HCT116 (cell line): Measurements from ENCODE around the gene TOP1. TPM values are rescaled to one million over a fixed set of nuclear protein-coding genes. Genes with fewer than 3 reads are reported as not detected.
A peak's percentile ranks its signal among the peaks of the same experiment; 100 is the strongest.

ENCODE experiments used
- ATAC-seq: fragments of 200-7000 bp; cut with Tn5 transposase; 2 replicates; pipeline ENCODE4 v1.9.1; 2020; ENCODE audit warnings: mild to moderate bottlenecking, moderate library complexity
- BruUV-seq: library from RNA; stranded (reverse); fragments of 400-500 nt; replicated peaks from 2 replicates; lab custom pipeline; 2021; lab: Mats Ljungman, UMichigan
- CTCF ChIA-PET: fragments of 300-600 bp; sonication (Branson Sonifier 250); formaldehyde crosslinking; loops from one replicate; lab custom pipeline; 2021; ENCODE audit warnings: antibody characterized with exemption; lab: Charles Lee
- POLR2A ChIA-PET: fragments of 300-600, 350-600 bp; sonication (Branson Sonifier 250); formaldehyde crosslinking; loops from one replicate; lab custom pipeline; 2021; ENCODE audit warnings: antibody characterized with exemption; lab: Charles Lee
- RAD21 ChIA-PET, 2 experiments: fragments of 300-600 bp; sonication (Branson Sonifier 250); formaldehyde crosslinking; loops; one replicate each; lab custom pipeline; 2023; ENCODE audit warnings: low total read pairs in 2 of 2; ENCODE audit not compliant: uncharacterized antibody in 2 of 2, unreplicated experiment in 2 of 2, low non-redundant PET in 1 of 2; lab: Charles Lee
- DNase-seq: peaks from one replicate; pipeline ENCODE4 v3.0.0-alpha.2; 2010; ENCODE audit warnings: low read depth, low spot score
- H2AFZ ChIP-seq: fragments of 200-600 bp; shearing (Covaris generic), sonication (generic); 2 replicates; pipeline ENCODE4 v1.6.1; 2017; ENCODE audit warnings: low read depth, mixed run types, mixed read lengths, antibody characterized with exemption, low read length; ENCODE audit not compliant: poor library complexity, severe bottlenecking
- H3K27ac ChIP-seq: 2 replicates; pipeline ENCODE4 v1.5.1; 2012; ENCODE audit warnings: low read depth, low read length
- H3K27me3 ChIP-seq: fragments of 200-600 bp; sonication (generic); 2 replicates; pipeline ENCODE4 v1.6.1; 2016; ENCODE audit warnings: mixed run types, low read length, mixed read lengths; ENCODE audit not compliant: insufficient read depth
- H3K36me3 ChIP-seq, 2 experiments: fragments of 200-500 bp in 1 of 2; fragments of 200-600 bp in 1 of 2; sonication (Bioruptor generic) in 1 of 2; sonication (generic) in 1 of 2; 2 replicates each; pipeline versions ENCODE4 v1.5.1 to v1.6.1; 2014 to 2016; ENCODE audit warnings: low read length in 2 of 2, inconsistent platforms in 1 of 2, mixed read lengths in 1 of 2, mixed run types in 1 of 2; ENCODE audit not compliant: insufficient read depth in 2 of 2, control insufficient read depth in 1 of 2
- H3K4me1 ChIP-seq, 2 experiments: fragments of 200-600 bp in 1 of 2; sonication (generic) in 1 of 2; 2 replicates each; pipeline versions ENCODE4 v1.5.1 to v1.6.1; 2012 to 2017; ENCODE audit warnings: low read length in 2 of 2, inconsistent platforms in 1 of 2, mild to moderate bottlenecking in 1 of 2, mixed read lengths in 1 of 2, mixed run types in 1 of 2, moderate library complexity in 1 of 2; ENCODE audit not compliant: insufficient read depth in 2 of 2, control insufficient read depth in 1 of 2
- H3K4me2 ChIP-seq: fragments of 200-600 bp; sonication (generic); 2 replicates; pipeline ENCODE4 v1.6.1; 2017; ENCODE audit warnings: mixed run types, low read length, mixed read lengths
- H3K4me3 ChIP-seq, 2 experiments: fragments of 200-600 bp in 1 of 2; sonication (generic) in 1 of 2; replicated peaks in 1 of 2; 2 replicates each; pipeline ENCODE4 v1.5.1; 2011 to 2016; ENCODE audit warnings: low read length in 2 of 2, control low read depth in 1 of 2, low read depth in 1 of 2, mild to moderate bottlenecking in 1 of 2, mixed read lengths in 1 of 2, mixed run types in 1 of 2
- H3K79me2 ChIP-seq: fragments of 200-600 bp; sonication (generic); 2 replicates; pipeline ENCODE4 v1.6.1; 2017; ENCODE audit warnings: mild to moderate bottlenecking, mixed run types, low read length, moderate library complexity, mixed read lengths; ENCODE audit not compliant: insufficient read depth
- H3K9ac ChIP-seq: fragments of 200-600 bp; sonication (generic); 2 replicates; pipeline ENCODE4 v1.6.1; 2016; ENCODE audit warnings: low read length, mixed read lengths
- H3K9me2 ChIP-seq: fragments of 200-600 bp; sonication (generic), shearing (Covaris generic); 2 replicates; pipeline ENCODE4 v1.6.1; 2017; ENCODE audit warnings: mixed run types, mild to moderate bottlenecking, moderate library complexity; ENCODE audit not compliant: insufficient read depth
- H3K9me3 ChIP-seq, 2 experiments: fragments of 200-500 bp in 1 of 2; fragments of 200-600 bp in 1 of 2; sonication (Bioruptor generic) in 1 of 2; sonication (generic) in 1 of 2; 2 replicates each; pipeline ENCODE4 v1.6.1; 2014 to 2017; ENCODE audit warnings: low read length in 2 of 2, mixed read lengths in 2 of 2, inconsistent platforms in 1 of 2, low read depth in 1 of 2, mild to moderate bottlenecking in 1 of 2, mixed run types in 1 of 2, moderate library complexity in 1 of 2; ENCODE audit not compliant: control insufficient read depth in 1 of 2, insufficient read depth in 1 of 2
- H4K20me1 ChIP-seq: fragments of 200-600 bp; sonication (generic), shearing (Covaris generic); 2 replicates; pipeline ENCODE4 v1.6.1; 2017; ENCODE audit warnings: mixed run types, mild to moderate bottlenecking, moderate library complexity; ENCODE audit not compliant: insufficient read depth
- CBX3 ChIP-seq: IDR thresholded peaks from 2 replicates; pipeline ENCODE4 v1.6.1; 2012; ENCODE audit warnings: low read depth
- EGR1 ChIP-seq: IDR thresholded peaks from 2 replicates; pipeline ENCODE4 v1.6.1; 2012; ENCODE audit warnings: low read depth
- ELF1 ChIP-seq: IDR thresholded peaks from 2 replicates; pipeline ENCODE4 v1.6.1; 2012; ENCODE audit warnings: low read depth, borderline replicate concordance
- EZH2 ChIP-seq: fragments of 200-600 bp; sonication (generic); IDR thresholded peaks from 2 replicates; pipeline ENCODE4 v1.6.1; 2017; ENCODE audit warnings: antibody characterized with exemption, mixed run types
- EZH2phosphoT487 ChIP-seq: fragments of 200-600 bp; IDR thresholded peaks from 2 replicates; pipeline ENCODE4 v1.6.1; 2018; ENCODE audit warnings: antibody characterized with exemption, borderline replicate concordance
- POLR2AphosphoS5 ChIP-seq: IDR thresholded peaks from 2 replicates; pipeline ENCODE4 v1.6.1; 2011; ENCODE audit warnings: mild to moderate bottlenecking, low read depth, low read length, moderate library complexity
- RAD21 ChIP-seq: IDR thresholded peaks from 2 replicates; pipeline ENCODE4 v1.6.1; 2012; ENCODE audit warnings: low read depth, mild to moderate bottlenecking
- SIN3A ChIP-seq: IDR thresholded peaks from 2 replicates; pipeline ENCODE4 v1.6.1; 2012; ENCODE audit warnings: low read depth
- SP1 ChIP-seq: IDR thresholded peaks from 2 replicates; pipeline ENCODE4 v1.6.1; 2012; ENCODE audit warnings: low read depth
- SRF ChIP-seq: IDR thresholded peaks from 2 replicates; pipeline ENCODE4 v1.6.1; 2012; ENCODE audit warnings: low read depth
- YY1 ChIP-seq: IDR thresholded peaks from 2 replicates; pipeline ENCODE4 v1.6.1; 2011; ENCODE audit warnings: low read length, low read depth, moderate library complexity, mild to moderate bottlenecking; ENCODE audit not compliant: insufficient replicate concordance; ENCODE audit errors: extremely low read depth
- ZFX ChIP-seq: fragments of 450-650 bp; IDR thresholded peaks from 2 replicates; pipeline ENCODE4 v1.6.1; 2017
- ZNF274 ChIP-seq: fragments of 200-500 bp; sonication (Bioruptor generic); IDR thresholded peaks from 2 replicates; pipeline ENCODE4 v1.6.1; 2014; ENCODE audit warnings: mild to moderate bottlenecking, low read depth, low read length, inconsistent platforms
- intact Hi-C: fragments of 100-400 bp; cut with micrococcal nuclease; formaldehyde crosslinking; loops from 2 replicates; pipeline ENCODE4 v1.10.0; 2022
- total RNA-seq: library from RNA; stranded (reverse); gene quantifications from one replicate; pipeline ENCODE4 v1.2.1, GENCODE V29; 2021; ENCODE audit not compliant: unreplicated experiment
- TF ChIP-seq, protein P1 (sequence below), 3 experiments: fragments of 200-600 bp in 1 of 3; sonication (generic) in 1 of 3; IDR thresholded peaks in 2 of 3; conservative IDR thresholded peaks in 1 of 3; 2 replicates each; pipeline ENCODE4 v1.5.1; 2012 to 2017; ENCODE audit warnings: low read depth in 2 of 3, low read length in 2 of 3, antibody characterized with exemption in 1 of 3, borderline replicate concordance in 1 of 3, control low read depth in 1 of 3, mild to moderate bottlenecking in 1 of 3, mixed read lengths in 1 of 3, mixed run types in 1 of 3, moderate library complexity in 1 of 3; ENCODE audit not compliant: insufficient read depth in 1 of 3
- TF ChIP-seq, protein P2 (sequence below): IDR thresholded peaks from 2 replicates; pipeline ENCODE4 v1.6.1; 2012
- TF ChIP-seq, protein P3 (sequence below): IDR thresholded peaks from 2 replicates; pipeline ENCODE4 v1.6.1; 2012
- TF ChIP-seq, protein P4 (sequence below): IDR thresholded peaks from 2 replicates; pipeline ENCODE4 v1.6.1; 2011; ENCODE audit warnings: mild to moderate bottlenecking, low read length, moderate library complexity; ENCODE audit not compliant: insufficient replicate concordance; ENCODE audit errors: extremely low read depth

Gene TOP1
- total RNA-seq, 1 experiment from 2014 or later, result 190 TPM

DNA sequence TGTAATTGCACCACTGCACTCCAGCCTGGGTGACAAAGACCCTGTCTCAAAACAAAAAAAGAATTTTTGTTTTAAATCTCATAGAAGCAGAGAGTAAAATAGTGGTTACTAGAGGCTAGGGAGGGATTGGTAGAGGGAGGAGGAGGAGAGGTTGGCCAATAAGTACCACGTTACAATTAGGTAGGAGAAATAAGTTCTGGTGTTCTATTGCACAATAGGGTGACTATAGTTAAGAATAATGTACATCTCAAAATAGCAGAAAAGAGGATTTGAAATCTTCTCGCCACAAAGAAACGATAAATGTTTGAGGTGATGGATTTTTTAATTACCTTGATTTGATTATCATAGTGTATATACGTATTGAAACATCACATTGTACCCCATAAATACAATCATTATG, 27.1 kb upstream of the TOP1 start:
- H3K9me3 ChIP-seq, result peaks cover 0 to 4% of the 10 kb centered on the region in 2 experiments; a peak in 1 of 4 replicates

DNA sequence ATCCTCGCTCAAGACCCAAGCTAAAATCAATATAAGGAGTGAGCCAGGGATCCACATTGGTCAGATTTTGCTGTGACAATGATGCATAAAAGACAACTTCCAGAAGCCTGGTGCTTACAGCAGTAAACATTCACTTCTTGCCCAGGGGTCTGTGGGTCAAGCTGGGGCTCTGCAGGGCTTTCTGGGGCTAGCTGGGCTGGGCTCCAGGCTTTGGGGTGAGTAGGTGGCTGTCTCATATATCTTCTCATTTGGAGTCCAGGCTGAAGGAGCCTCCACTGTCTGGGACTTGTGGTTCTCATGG, 25.8 kb upstream of the TOP1 start:
- Histone ChIP-seq H3K27me3 (no peaks in the 10 kb centered on the region), H3K4me3 (peak overlapping the region; percentile 25 to 49), H2AFZ (no peak overlapping the region), H3K36me3 (no peaks in the 10 kb centered on the region), H3K9me3 (peaks cover 0 to 10% of the 10 kb centered on the region in 2 experiments; a peak in 1 of 4 replicates), H3K4me2 (peak overlapping the region; percentile 78), H3K79me2 (no peaks in the 10 kb centered on the region), H3K27ac (peak overlapping the region; percentile 100), H3K4me1 (peaks cover 60 to 71% of the 10 kb centered on the region in 2 experiments), H3K9me2 (no peaks in the 10 kb centered on the region), H3K9ac (peak overlapping the region; percentile 72), H4K20me1 (no peaks in the 10 kb centered on the region)
- no peak; the same call in 1 of the 2 replicates for TF ChIP-seq ZFX
- no peak for TF ChIP-seq EGR1
- TF ChIP-seq, protein P1, sequence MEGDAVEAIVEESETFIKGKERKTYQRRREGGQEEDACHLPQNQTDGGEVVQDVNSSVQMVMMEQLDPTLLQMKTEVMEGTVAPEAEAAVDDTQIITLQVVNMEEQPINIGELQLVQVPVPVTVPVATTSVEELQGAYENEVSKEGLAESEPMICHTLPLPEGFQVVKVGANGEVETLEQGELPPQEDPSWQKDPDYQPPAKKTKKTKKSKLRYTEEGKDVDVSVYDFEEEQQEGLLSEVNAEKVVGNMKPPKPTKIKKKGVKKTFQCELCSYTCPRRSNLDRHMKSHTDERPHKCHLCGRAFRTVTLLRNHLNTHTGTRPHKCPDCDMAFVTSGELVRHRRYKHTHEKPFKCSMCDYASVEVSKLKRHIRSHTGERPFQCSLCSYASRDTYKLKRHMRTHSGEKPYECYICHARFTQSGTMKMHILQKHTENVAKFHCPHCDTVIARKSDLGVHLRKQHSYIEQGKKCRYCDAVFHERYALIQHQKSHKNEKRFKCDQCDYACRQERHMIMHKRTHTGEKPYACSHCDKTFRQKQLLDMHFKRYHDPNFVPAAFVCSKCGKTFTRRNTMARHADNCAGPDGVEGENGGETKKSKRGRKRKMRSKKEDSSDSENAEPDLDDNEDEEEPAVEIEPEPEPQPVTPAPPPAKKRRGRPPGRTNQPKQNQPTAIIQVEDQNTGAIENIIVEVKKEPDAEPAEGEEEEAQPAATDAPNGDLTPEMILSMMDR (IDR thresholded peaks at IDR 0.05 in 2 of 3, conservative IDR thresholded peaks at IDR 0.05 in 1 of 3; ENCODE audit: borderline replicate concordance in 1 of 3, insufficient read depth in 1 of 3, low read depth in 2 of 3, low read length in 2 of 3), result no peak
- no peak for TF ChIP-seq SIN3A
- TF ChIP-seq, protein P2, sequence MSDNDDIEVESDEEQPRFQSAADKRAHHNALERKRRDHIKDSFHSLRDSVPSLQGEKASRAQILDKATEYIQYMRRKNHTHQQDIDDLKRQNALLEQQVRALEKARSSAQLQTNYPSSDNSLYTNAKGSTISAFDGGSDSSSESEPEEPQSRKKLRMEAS, result no peak
- TF ChIP-seq YY1, result no peak
- no peak for TF ChIP-seq EZH2phosphoT487
- TF ChIP-seq ELF1, result no peak
- TF ChIP-seq, protein P3, sequence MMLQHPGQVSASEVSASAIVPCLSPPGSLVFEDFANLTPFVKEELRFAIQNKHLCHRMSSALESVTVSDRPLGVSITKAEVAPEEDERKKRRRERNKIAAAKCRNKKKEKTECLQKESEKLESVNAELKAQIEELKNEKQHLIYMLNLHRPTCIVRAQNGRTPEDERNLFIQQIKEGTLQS, result no peak
- TF ChIP-seq, protein P4, sequence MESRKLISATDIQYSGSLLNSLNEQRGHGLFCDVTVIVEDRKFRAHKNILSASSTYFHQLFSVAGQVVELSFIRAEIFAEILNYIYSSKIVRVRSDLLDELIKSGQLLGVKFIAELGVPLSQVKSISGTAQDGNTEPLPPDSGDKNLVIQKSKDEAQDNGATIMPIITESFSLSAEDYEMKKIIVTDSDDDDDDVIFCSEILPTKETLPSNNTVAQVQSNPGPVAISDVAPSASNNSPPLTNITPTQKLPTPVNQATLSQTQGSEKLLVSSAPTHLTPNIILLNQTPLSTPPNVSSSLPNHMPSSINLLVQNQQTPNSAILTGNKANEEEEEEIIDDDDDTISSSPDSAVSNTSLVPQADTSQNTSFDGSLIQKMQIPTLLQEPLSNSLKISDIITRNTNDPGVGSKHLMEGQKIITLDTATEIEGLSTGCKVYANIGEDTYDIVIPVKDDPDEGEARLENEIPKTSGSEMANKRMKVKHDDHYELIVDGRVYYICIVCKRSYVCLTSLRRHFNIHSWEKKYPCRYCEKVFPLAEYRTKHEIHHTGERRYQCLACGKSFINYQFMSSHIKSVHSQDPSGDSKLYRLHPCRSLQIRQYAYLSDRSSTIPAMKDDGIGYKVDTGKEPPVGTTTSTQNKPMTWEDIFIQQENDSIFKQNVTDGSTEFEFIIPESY, result no peak
- TF ChIP-seq POLR2AphosphoS5, result no peak
- no peak for TF ChIP-seq RAD21
- no peak for TF ChIP-seq CBX3
- TSS peak; percentile 55 for BruUV-seq
- ChIA-PET POLR2A (interaction anchor here (1.0 to 1.5 kb wide), 2 partner anchors 12 kb away, joined by 3 to 9 read pairs; no protein-coding TSS in a partner anchor), CTCF (interaction anchor here (2.1 kb wide), 1 partner anchor 12 kb away, joined by 13 read pairs; no protein-coding TSS in a partner anchor), RAD21 (interaction anchor here in 1 of 2 experiments (1.2 kb wide), 1 partner anchor 12 kb away, joined by 3 read pairs; no protein-coding TSS in a partner anchor)
- DNase-seq (no peak), ATAC-seq (peak; percentile 15)
- intact Hi-C loops, result loop anchor here (1.0 kb wide), 1 partner anchor 26 kb away; the partner anchor contains the start of gene TOP1

More for the DNA sequence above, 27.1 kb upstream of the TOP1 start:
- H4K20me1 ChIP-seq, result no peaks in the 10 kb centered on the region
- peak overlapping the region; percentile 33 for H3K4me2 ChIP-seq
- peaks cover 47 to 65% of the 10 kb centered on the region in 2 experiments for H3K4me1 ChIP-seq
- intact Hi-C loops, result no loop called here
- no peak overlapping the region for H2AFZ ChIP-seq
- DNase-seq (no peak), ATAC-seq (no peak)
- no peaks in the 10 kb centered on the region for H3K36me3 ChIP-seq
- RAD21 ChIA-PET, result no interaction called here
- CTCF ChIA-PET, result interaction anchor here (2.1 kb wide), 1 partner anchor 11 kb away, joined by 13 read pairs; no protein-coding TSS in a partner anchor
- H3K27me3 ChIP-seq, result no peaks in the 10 kb centered on the region
- peak overlapping the region; percentile 100; the same call in 1 of the 2 replicates for H3K27ac ChIP-seq
- H3K79me2 ChIP-seq, result no peaks in the 10 kb centered on the region
- H3K9ac ChIP-seq, result 0 out of 2 replicates have a peak overlapping the region, but pooled peaks have one; percentile 2
- no peak overlapping the region for H3K4me3 ChIP-seq
- TF ChIP-seq SP1 (no peak), EZH2 (no peak), SRF (no peak), ZNF274 (no peak), POLR2AphosphoS5 (no peak)
- POLR2A ChIA-PET, result interaction anchor here (1.5 kb wide), 1 partner anchor 10 kb away, joined by 9 read pairs; no protein-coding TSS in a partner anchor
- H3K9me2 ChIP-seq, result no peaks in the 10 kb centered on the region
- no TSS peak for BruUV-seq
